ENCODE results near the gene BRAP. TPM values are rescaled to one million over a fixed set of nuclear protein-coding genes. Genes with fewer than 3 reads are reported as not detected.
"Not testable (repeated sequence)": the region's sequence is repeated elsewhere in the genome, so short reads cannot be mapped to it uniquely, and the experiment has no call there.

BRAP gene
- total RNA-seq, 2 experiments from 2014 or later: 22.4 to 25.8 TPM

- DNase-seq (no peak), ATAC-seq (ENCODE audit: poor library complexity) (no peak)
- Histone ChIP-seq H3K9me3 (ENCODE audit: control insufficient read depth in 1 of 2, insufficient read depth in 1 of 2, low read length in 2 of 2) (no peaks in the 10 kb centered on the region), H3K27me3 (ENCODE audit: control insufficient read depth in 1 of 2, insufficient read depth in 2 of 2, low read length in 2 of 2) (no peaks in the 10 kb centered on the region), H3K4me1 (ENCODE audit: insufficient read depth, low read length) (no peaks in the 10 kb centered on the region), H3K27ac (ENCODE audit: low read depth in 1 of 2, low read length in 2 of 2) (no peak overlapping the region), H3K36me3 (ENCODE audit: insufficient read depth, low read length) (no peaks in the 10 kb centered on the region), H3K4me3 (ENCODE audit: low read length) (no peak overlapping the region)
- H3K4me1 Mint-ChIP-seq (ENCODE audit: low read depth): no peaks in the 10 kb centered on the region
- H3K27ac Mint-ChIP-seq: no peak overlapping the region
- intact Hi-C loops (cut with DNase I, micrococcal nuclease): no loop called here
- no peak for TF ChIP-seq CTCF (IDR thresholded peaks at IDR 0.05)
- H3K36me3 Mint-ChIP-seq (ENCODE audit: low read depth): no peaks in the 10 kb centered on the region
- H3K4me3 Mint-ChIP-seq: no peak overlapping the region
- H3K9me3 Mint-ChIP-seq: no peaks in the 10 kb centered on the region
- no peaks in the 10 kb centered on the region for H3K27me3 Mint-ChIP-seq
- ChIA-PET CTCF (no interaction called here), POLR2A (interaction anchor here (1.4 kb wide), 1 partner anchor 11 kb away, joined by 4 read pairs; no protein-coding TSS in a partner anchor)
These were observed 79.0 kb downstream of the BRAP start for GRCh38 chr12:111606767-111607230.

- H3K36me3 ChIP-seq (ENCODE audit: insufficient read depth, low read length): no peaks in the 10 kb centered on the region
- intact Hi-C loops (cut with DNase I, micrococcal nuclease): no loop called here
- no peak overlapping the region for H3K4me3 Mint-ChIP-seq
- H3K9me3 ChIP-seq (ENCODE audit: control insufficient read depth in 1 of 2, insufficient read depth in 1 of 2, low read length in 2 of 2): no peaks in the 10 kb centered on the region
- ATAC-seq (ENCODE audit: poor library complexity) (no peak), DNase-seq (no peak)
- ChIA-PET POLR2A (interaction anchor here (1.4 kb wide), 1 partner anchor 10 kb away, joined by 4 read pairs; no protein-coding TSS in a partner anchor), CTCF (no interaction called here)
- no peaks in the 10 kb centered on the region for H3K36me3 Mint-ChIP-seq (ENCODE audit: low read depth)
- H3K4me1 Mint-ChIP-seq (ENCODE audit: low read depth): no peaks in the 10 kb centered on the region
- H3K4me1 ChIP-seq (ENCODE audit: insufficient read depth, low read length): no peaks in the 10 kb centered on the region
- H3K9me3 Mint-ChIP-seq: no peaks in the 10 kb centered on the region
- no peak overlapping the region for H3K4me3 ChIP-seq (ENCODE audit: low read length)
- H3K27ac Mint-ChIP-seq: no peak overlapping the region
- H3K27ac ChIP-seq (ENCODE audit: low read depth in 1 of 2, low read length in 2 of 2): no peak overlapping the region
- no peaks in the 10 kb centered on the region for H3K27me3 ChIP-seq (ENCODE audit: control insufficient read depth in 1 of 2, insufficient read depth in 2 of 2, low read length in 2 of 2)
- H3K27me3 Mint-ChIP-seq: no peaks in the 10 kb centered on the region
- no peak for TF ChIP-seq CTCF (IDR thresholded peaks at IDR 0.05)
These were observed 79.6 kb downstream of the BRAP start for GRCh38 chr12:111605911-111606766.

- H3K27ac ChIP-seq (ENCODE audit: low read depth in 1 of 2, low read length in 2 of 2); POLR2A ChIA-PET; H3K4me3 ChIP-seq (ENCODE audit: low read length); H3K9me3 ChIP-seq (ENCODE audit: control insufficient read depth in 1 of 2, insufficient read depth in 1 of 2, low read length in 2 of 2); H3K36me3 ChIP-seq (ENCODE audit: insufficient read depth, low read length); H3K4me1 Mint-ChIP-seq (ENCODE audit: low read depth); H3K4me1 ChIP-seq (ENCODE audit: insufficient read depth, low read length); ATAC-seq (ENCODE audit: poor library complexity); H3K36me3 Mint-ChIP-seq (ENCODE audit: low read depth); H3K27ac Mint-ChIP-seq; DNase-seq; H3K4me3 Mint-ChIP-seq; H3K27me3 Mint-ChIP-seq; CTCF ChIA-PET; H3K27me3 ChIP-seq (ENCODE audit: control insufficient read depth in 1 of 2, insufficient read depth in 2 of 2, low read length in 2 of 2); H3K9me3 Mint-ChIP-seq; intact Hi-C loops (cut with DNase I, micrococcal nuclease): not testable (repeated sequence)
These were observed 82.9 kb downstream of the BRAP start for GRCh38 chr12:111602857-111603256.
